ENCODE data around the gene GMDS.

GMDS gene

GRCh38 chr6:1600764-1601157 lies 644.6 kb downstream of the GMDS start (continued):
- TF ChIP-seq ZNF565 (CRISPR knock-in tag; conservative IDR thresholded peaks at IDR 0.05; ENCODE audit: low read depth), result no peak
- no peak for TF ChIP-seq PPARA (CRISPR knock-in tag; IDR thresholded peaks at IDR 0.05; ENCODE audit: borderline replicate concordance)
- no peak for TF ChIP-seq TCF4 (CRISPR knock-in tag; IDR thresholded peaks at IDR 0.05; ENCODE audit: borderline replicate concordance)
- TF ChIP-seq ZFP30 (CRISPR knock-in tag; IDR thresholded peaks at IDR 0.05), result no peak
- no peak for TF ChIP-seq ZFP3 (CRISPR knock-in tag; IDR thresholded peaks at IDR 0.05)

DNA sequence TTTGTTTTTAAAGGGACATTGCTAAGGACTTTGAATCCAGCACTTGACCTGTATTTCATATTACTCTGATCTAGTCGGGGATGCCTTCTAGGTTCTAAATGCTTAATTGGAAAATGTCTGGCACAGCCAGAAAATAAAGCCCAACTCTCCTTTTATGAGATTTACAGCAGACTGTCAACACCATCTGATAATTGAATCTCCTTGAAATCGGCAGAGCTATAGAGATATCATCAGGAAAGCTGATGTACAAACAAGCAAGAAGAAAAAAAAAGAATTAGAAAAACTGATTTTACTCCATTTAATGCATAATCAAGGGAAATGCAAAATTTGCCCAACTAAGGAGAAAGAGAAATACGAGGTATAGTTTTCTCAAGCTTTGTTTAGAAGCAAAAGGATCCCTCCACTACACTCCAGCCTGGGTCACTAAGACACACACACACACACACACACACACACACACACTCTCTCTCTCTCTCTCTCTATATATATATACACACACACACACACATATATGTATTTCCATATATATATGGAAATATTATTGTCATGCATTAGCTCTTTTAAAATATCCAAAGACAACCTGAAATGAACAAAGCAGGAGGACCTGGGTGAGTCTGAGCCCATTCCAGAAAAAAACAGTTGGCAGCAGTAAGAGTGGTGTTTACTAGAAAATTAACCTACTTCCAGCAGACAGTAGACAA lies 645.2 kb downstream of the GMDS start:
- no peak for ATAC-seq

DNA sequence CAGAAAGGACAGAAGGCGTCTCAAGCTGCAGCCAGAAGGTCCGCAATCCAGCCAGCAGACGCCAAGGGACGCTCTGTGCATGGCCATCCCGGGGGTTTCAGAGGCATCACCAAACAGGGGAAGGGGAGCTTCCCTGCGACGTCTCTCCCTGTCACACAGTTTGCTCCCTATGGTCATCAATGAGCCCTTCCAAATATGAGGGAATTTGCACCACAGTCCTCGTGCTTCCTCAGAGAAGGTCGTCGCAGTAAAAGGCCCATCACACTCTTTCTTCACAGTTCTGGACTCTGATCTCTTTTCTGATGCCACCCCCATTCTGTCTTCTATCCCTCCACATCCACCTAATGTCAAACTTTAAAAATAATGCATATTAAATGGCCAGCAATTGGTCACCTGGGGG lies 645.9 kb downstream of the GMDS start:
- ATAC-seq, result no peak
- TF ChIP-seq, protein P1, sequence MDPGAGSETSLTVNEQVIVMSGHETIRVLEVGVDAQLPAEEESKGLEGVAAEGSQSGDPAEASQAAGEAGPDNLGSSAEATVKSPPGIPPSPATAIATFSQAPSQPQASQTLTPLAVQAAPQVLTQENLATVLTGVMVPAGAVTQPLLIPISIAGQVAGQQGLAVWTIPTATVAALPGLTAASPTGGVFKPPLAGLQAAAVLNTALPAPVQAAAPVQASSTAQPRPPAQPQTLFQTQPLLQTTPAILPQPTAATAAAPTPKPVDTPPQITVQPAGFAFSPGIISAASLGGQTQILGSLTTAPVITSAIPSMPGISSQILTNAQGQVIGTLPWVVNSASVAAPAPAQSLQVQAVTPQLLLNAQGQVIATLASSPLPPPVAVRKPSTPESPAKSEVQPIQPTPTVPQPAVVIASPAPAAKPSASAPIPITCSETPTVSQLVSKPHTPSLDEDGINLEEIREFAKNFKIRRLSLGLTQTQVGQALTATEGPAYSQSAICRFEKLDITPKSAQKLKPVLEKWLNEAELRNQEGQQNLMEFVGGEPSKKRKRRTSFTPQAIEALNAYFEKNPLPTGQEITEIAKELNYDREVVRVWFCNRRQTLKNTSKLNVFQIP (CRISPR knock-in tag; IDR thresholded peaks at IDR 0.05; ENCODE audit: borderline replicate concordance, low read depth), result no peak
- no peak for TF ChIP-seq ARNTL (CRISPR knock-in tag; IDR thresholded peaks at IDR 0.05; ENCODE audit: borderline replicate concordance, low read depth)
- no peak for TF ChIP-seq ESRRG (CRISPR knock-in tag; IDR thresholded peaks at IDR 0.05)
- no peak for TF ChIP-seq ZNF565 (CRISPR knock-in tag; conservative IDR thresholded peaks at IDR 0.05; ENCODE audit: low read depth)
- no peak for TF ChIP-seq OSR1 (CRISPR knock-in tag; IDR thresholded peaks at IDR 0.05)
- TF ChIP-seq SNAI2 (CRISPR knock-in tag; IDR thresholded peaks at IDR 0.05), result no peak
- TF ChIP-seq TSHZ2 (CRISPR knock-in tag; IDR thresholded peaks at IDR 0.05), result no peak
- TF ChIP-seq ZFP30 (CRISPR knock-in tag; IDR thresholded peaks at IDR 0.05), result no peak
- TF ChIP-seq TCF4 (CRISPR knock-in tag; IDR thresholded peaks at IDR 0.05; ENCODE audit: borderline replicate concordance), result no peak

More for the DNA sequence above, 645.2 kb downstream of the GMDS start:
- TF ChIP-seq PPARA (CRISPR knock-in tag; IDR thresholded peaks at IDR 0.05; ENCODE audit: borderline replicate concordance) (no peak), SNAI2 (CRISPR knock-in tag; IDR thresholded peaks at IDR 0.05) (no peak), ARNTL (CRISPR knock-in tag; IDR thresholded peaks at IDR 0.05; ENCODE audit: borderline replicate concordance, low read depth) (no peak), ZNF70 (CRISPR knock-in tag; IDR thresholded peaks at IDR 0.05) (no peak), OSR1 (CRISPR knock-in tag; IDR thresholded peaks at IDR 0.05) (no peak), CSDC2 (CRISPR knock-in tag; IDR thresholded peaks at IDR 0.05) (no peak), ZNF565 (CRISPR knock-in tag; conservative IDR thresholded peaks at IDR 0.05; ENCODE audit: low read depth) (no peak), ZNF8 (CRISPR knock-in tag; IDR thresholded peaks at IDR 0.05) (peak; percentile 47; the same call in 1 of the 2 replicates), BACH2 (CRISPR knock-in tag; IDR thresholded peaks at IDR 0.05; ENCODE audit: borderline replicate concordance) (no peak), ISL1 (CRISPR knock-in tag; IDR thresholded peaks at IDR 0.05) (0 out of 2 replicates have a peak, but pooled peaks have one; percentile 10)
- TF ChIP-seq, protein P2, sequence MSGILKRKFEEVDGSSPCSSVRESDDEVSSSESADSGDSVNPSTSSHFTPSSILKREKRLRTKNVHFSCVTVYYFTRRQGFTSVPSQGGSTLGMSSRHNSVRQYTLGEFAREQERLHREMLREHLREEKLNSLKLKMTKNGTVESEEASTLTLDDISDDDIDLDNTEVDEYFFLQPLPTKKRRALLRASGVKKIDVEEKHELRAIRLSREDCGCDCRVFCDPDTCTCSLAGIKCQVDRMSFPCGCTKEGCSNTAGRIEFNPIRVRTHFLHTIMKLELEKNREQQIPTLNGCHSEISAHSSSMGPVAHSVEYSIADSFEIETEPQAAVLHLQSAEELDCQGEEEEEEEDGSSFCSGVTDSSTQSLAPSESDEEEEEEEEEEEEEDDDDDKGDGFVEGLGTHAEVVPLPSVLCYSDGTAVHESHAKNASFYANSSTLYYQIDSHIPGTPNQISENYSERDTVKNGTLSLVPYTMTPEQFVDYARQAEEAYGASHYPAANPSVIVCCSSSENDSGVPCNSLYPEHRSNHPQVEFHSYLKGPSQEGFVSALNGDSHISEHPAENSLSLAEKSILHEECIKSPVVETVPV (CRISPR knock-in tag; IDR thresholded peaks at IDR 0.05), result no peak
- TF ChIP-seq, protein P3, sequence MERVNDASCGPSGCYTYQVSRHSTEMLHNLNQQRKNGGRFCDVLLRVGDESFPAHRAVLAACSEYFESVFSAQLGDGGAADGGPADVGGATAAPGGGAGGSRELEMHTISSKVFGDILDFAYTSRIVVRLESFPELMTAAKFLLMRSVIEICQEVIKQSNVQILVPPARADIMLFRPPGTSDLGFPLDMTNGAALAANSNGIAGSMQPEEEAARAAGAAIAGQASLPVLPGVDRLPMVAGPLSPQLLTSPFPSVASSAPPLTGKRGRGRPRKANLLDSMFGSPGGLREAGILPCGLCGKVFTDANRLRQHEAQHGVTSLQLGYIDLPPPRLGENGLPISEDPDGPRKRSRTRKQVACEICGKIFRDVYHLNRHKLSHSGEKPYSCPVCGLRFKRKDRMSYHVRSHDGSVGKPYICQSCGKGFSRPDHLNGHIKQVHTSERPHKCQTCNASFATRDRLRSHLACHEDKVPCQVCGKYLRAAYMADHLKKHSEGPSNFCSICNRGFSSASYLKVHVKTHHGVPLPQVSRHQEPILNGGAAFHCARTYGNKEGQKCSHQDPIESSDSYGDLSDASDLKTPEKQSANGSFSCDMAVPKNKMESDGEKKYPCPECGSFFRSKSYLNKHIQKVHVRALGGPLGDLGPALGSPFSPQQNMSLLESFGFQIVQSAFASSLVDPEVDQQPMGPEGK (CRISPR knock-in tag; IDR thresholded peaks at IDR 0.05; ENCODE audit: borderline replicate concordance), result no peak

DNA sequence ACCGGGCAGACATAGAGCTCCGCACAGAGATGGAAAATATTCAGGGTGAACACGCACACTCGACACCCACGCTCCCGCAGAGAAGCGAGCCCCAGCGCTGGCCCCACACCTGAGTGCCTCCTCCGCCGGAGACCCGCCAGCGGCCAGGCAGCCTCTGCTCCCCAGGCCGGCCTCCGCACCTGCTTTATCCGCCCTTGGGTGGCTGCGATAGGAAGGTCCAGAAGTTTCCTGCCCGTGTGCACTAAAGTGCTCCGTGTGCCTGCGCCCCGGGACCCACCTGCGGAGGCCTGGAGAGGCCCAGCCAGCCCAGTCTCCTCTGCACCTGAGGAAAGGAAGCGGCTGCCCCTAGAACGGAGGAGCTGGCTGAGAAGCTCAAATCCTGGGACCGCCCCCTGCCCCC lies 646.5 kb downstream of the GMDS start:
- ATAC-seq, result no peak
- no peak for TF ChIP-seq ZFP3 (CRISPR knock-in tag; IDR thresholded peaks at IDR 0.05)
- TF ChIP-seq GLIS3 (CRISPR knock-in tag; IDR thresholded peaks at IDR 0.05), result no peak
- TF ChIP-seq CREB5 (CRISPR knock-in tag; IDR thresholded peaks at IDR 0.05; ENCODE audit: low read depth), result no peak
- TF ChIP-seq BACH2 (CRISPR knock-in tag; IDR thresholded peaks at IDR 0.05; ENCODE audit: borderline replicate concordance), result no peak
- TF ChIP-seq ISL1 (CRISPR knock-in tag; IDR thresholded peaks at IDR 0.05), result no peak
- TF ChIP-seq, protein P3 (CRISPR knock-in tag; IDR thresholded peaks at IDR 0.05; ENCODE audit: borderline replicate concordance), result no peak
- TF ChIP-seq, protein P1 (CRISPR knock-in tag; IDR thresholded peaks at IDR 0.05; ENCODE audit: borderline replicate concordance, low read depth), result no peak
- TF ChIP-seq ARNTL (CRISPR knock-in tag; IDR thresholded peaks at IDR 0.05; ENCODE audit: borderline replicate concordance, low read depth), result no peak
- TF ChIP-seq ZFP30 (CRISPR knock-in tag; IDR thresholded peaks at IDR 0.05), result no peak
- no peak for TF ChIP-seq CSDC2 (CRISPR knock-in tag; IDR thresholded peaks at IDR 0.05)

Measured in SK-N-SH treated with all-trans-retinoic acid at 6 μM for 48 hours (cell line).